Tibial nerve (tissue), 4 donors: Measurements from ENCODE around the gene PREX1. TPM values are rescaled to one million over a fixed set of nuclear protein-coding genes. Genes with fewer than 3 reads are reported as not detected.

Experiments
- DNase-seq, 2 donors: peaks; one replicate each; pipeline ENCODE4 v3.0.0-alpha.2; 2019; ENCODE audit warnings: low spot score in 2 of 2
- H3K27ac ChIP-seq, 4 donors: fragments of 200-600 bp; sonication (generic) in 3 of 4; one replicate each; pipeline ENCODE4 v1.5.1; 2017 to 2019; ENCODE audit warnings: mild to moderate bottlenecking in 1 of 4
- H3K27me3 ChIP-seq, 2 donors: fragments of 200-600 bp; sonication (generic) in 1 of 2; one replicate each; pipeline versions ENCODE4 v1.5.1 to v1.6.0; 2017 to 2019
- H3K36me3 ChIP-seq, 3 donors: fragments of 200-600 bp; sonication (generic); one replicate each; pipeline ENCODE4 v1.5.1; 2018 to 2019
- H3K4me1 ChIP-seq, 4 donors: fragments of 200-600 bp; sonication (generic) in 3 of 4; one replicate each; pipeline ENCODE4 v1.5.1; 2017 to 2019
- H3K4me3 ChIP-seq, 4 donors: fragments of 200-600 bp; sonication (generic) in 3 of 4; one replicate each; pipeline ENCODE4 v1.5.1; 2017 to 2019; ENCODE audit warnings: mild to moderate bottlenecking in 1 of 4, moderate library complexity in 1 of 4
- H3K9me3 ChIP-seq, 4 donors: fragments of 200-600 bp; sonication (generic) in 3 of 4; one replicate each; pipeline ENCODE4 v1.5.1; 2017 to 2019
- EP300 ChIP-seq, 2 donors: sonication (generic); formaldehyde crosslinking; IDR thresholded peaks; one replicate each; pipeline ENCODE4 v1.6.1; 2017; ENCODE audit warnings: antibody characterized with exemption in 2 of 2, mild to moderate bottlenecking in 1 of 2
- POLR2A ChIP-seq, 2 donors: fragments of 450-650 bp; IDR thresholded peaks; one replicate each; pipeline ENCODE4 v1.6.1; 2017; ENCODE audit warnings: antibody characterized with exemption in 2 of 2, mild to moderate bottlenecking in 2 of 2, moderate library complexity in 2 of 2
- WGBS, 2 donors: methylation state at CpG; one replicate each; pipeline ENCODE4 v1.1.5; 2018; 5-methylcytosine and 5-hydroxymethylcytosine counted together
- total RNA-seq, 4 donors: library from RNA; depleted of rRNA; stranded (reverse); fragments of >200 nt; gene quantifications; one replicate each; pipeline ENCODE4 v1.1.0, GENCODE V29; 2016
- TF ChIP-seq, protein P1 (sequence below), 5 experiments: fragments of 200-600 bp in 3 of 5; fragments of 450-650 bp in 2 of 5; sonication (generic) in 3 of 5; IDR thresholded peaks; one replicate each; pipeline ENCODE4 v1.5.1; 2016 to 2019; ENCODE audit warnings: antibody characterized with exemption in 5 of 5, mild to moderate bottlenecking in 3 of 5, moderate library complexity in 2 of 5

Gene PREX1
- total RNA-seq, 4 donors from 2014 or later: 30.1 to 50.7 (median 32.5) TPM

DNA sequence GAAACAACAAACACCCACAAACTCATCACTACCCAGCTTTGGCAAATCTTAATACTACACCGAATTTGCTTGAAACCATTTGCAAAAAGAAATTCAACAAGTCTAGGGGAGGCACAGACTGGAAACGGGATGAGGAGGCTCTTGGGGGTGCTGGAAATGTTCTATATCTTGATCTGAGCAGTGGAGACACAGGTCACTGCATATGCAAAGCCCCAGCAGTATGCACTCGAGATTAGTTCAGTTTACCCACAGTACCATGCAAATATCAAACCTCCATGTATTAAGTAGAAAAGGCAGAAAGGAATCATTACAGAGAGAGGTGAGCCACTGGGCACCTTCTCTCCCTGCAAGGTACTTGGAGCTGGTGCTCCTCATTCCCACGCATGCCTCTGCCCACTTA lies 75.9 kb downstream of the PREX1 start:
- no peak for DNase-seq
- Histone ChIP-seq H3K4me1 (peaks cover 0 to 28% (median 12%) of the 10 kb centered on the region in 4 donors), H3K36me3 (peaks cover 0 to 10% (median 0%) of the 10 kb centered on the region in 3 donors), H3K27me3 (no peaks in the 10 kb centered on the region), H3K9me3 (no peaks in the 10 kb centered on the region), H3K4me3 (no peak overlapping the region), H3K27ac (peak overlapping the region in 1 of 4 donors; percentile 36)
- TF ChIP-seq EP300 (IDR thresholded peaks at IDR 0.05): no peak
- no peak for TF ChIP-seq POLR2A (IDR thresholded peaks at IDR 0.05)
- TF ChIP-seq, protein P1, sequence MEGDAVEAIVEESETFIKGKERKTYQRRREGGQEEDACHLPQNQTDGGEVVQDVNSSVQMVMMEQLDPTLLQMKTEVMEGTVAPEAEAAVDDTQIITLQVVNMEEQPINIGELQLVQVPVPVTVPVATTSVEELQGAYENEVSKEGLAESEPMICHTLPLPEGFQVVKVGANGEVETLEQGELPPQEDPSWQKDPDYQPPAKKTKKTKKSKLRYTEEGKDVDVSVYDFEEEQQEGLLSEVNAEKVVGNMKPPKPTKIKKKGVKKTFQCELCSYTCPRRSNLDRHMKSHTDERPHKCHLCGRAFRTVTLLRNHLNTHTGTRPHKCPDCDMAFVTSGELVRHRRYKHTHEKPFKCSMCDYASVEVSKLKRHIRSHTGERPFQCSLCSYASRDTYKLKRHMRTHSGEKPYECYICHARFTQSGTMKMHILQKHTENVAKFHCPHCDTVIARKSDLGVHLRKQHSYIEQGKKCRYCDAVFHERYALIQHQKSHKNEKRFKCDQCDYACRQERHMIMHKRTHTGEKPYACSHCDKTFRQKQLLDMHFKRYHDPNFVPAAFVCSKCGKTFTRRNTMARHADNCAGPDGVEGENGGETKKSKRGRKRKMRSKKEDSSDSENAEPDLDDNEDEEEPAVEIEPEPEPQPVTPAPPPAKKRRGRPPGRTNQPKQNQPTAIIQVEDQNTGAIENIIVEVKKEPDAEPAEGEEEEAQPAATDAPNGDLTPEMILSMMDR (IDR thresholded peaks at IDR 0.05): no peak
- 50 to 55% methylated on average over 4 of the region's 4 CpGs for WGBS, 2 donors

DNA sequence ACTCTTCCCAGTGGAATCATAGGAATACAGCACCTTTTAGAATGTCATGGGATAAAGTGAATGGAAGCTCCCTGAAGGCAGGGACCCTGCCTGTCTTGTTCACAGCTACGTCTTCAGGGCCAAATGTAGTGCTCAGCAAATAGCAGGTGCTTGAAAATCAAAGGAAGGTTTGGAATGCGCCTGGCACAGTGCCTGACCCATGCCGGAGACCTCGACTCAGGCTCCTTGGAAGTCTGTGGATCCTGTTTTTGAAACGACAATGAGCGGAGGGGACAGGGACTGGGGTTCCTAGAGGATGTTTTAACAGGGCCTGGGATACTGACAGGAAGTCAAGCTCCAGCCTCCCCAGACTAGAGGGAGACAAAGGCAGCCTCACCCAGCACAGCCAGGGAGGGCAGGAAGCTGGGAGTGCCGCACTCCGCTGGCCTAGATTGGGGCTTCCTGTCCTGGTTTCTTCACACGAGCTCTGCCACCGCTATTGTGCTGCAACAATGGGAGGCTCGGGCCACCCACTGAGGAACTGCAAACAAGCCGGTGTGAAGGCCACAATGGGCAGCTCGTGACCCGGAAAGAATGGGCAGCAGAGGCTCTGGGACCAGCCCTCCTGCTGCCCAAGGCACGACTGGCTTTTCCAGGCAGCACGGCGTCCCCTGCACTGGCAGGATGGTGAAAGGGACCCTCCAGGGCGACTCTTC lies 76.7 kb downstream of the PREX1 start:
- WGBS, 2 donors: 41% methylated on average over 16 to 18 of the region's 18 CpGs
- H3K4me3 ChIP-seq: no peak overlapping the region
- no peak for DNase-seq
- no peaks in the 10 kb centered on the region for H3K9me3 ChIP-seq
- TF ChIP-seq, protein P1 (IDR thresholded peaks at IDR 0.05): no peak
- TF ChIP-seq POLR2A (IDR thresholded peaks at IDR 0.05) (no peak), EP300 (IDR thresholded peaks at IDR 0.05) (no peak)
- peaks cover 0 to 10% (median 0%) of the 10 kb centered on the region in 3 donors for H3K36me3 ChIP-seq
- H3K27ac ChIP-seq: peak overlapping the region in 3 of 4 donors; percentile 26 to 62 (median 36)
- peaks cover 0 to 29% (median 12%) of the 10 kb centered on the region in 4 donors for H3K4me1 ChIP-seq
- H3K27me3 ChIP-seq: no peaks in the 10 kb centered on the region

DNA sequence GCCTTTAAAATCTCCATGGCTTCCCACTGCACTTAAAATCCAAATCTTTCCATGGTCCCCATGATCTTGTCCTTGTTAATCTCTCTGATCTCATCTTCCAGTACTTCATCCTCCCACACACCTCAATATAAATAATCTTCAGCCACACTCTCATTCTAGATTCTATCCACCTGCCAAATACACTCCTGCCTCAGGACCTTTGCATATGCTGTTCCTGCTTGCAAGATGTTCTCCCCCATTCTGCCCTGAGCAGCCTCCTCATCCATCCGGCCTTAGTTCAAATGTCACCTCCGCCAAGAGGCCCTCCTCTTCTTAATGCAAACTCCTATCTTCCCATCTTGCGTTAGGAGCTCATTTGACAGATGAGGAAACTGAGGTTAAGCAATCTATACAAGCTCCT lies 77.4 kb downstream of the PREX1 start:
- Histone ChIP-seq H3K9me3 (no peaks in the 10 kb centered on the region), H3K27ac (peak overlapping the region in 1 of 4 donors; percentile 26), H3K36me3 (peaks cover 0 to 3% (median 0%) of the 10 kb centered on the region in 3 donors), H3K4me1 (peaks cover 0 to 31% (median 12%) of the 10 kb centered on the region in 4 donors), H3K27me3 (no peaks in the 10 kb centered on the region), H3K4me3 (no peak overlapping the region)
- no peak for TF ChIP-seq POLR2A (IDR thresholded peaks at IDR 0.05)
- TF ChIP-seq, protein P1 (IDR thresholded peaks at IDR 0.05): no peak
- no peak for TF ChIP-seq EP300 (IDR thresholded peaks at IDR 0.05)
- 96 to 100% methylated on average over 3 of the region's 3 CpGs for WGBS, 2 donors
- DNase-seq: no peak

DNA sequence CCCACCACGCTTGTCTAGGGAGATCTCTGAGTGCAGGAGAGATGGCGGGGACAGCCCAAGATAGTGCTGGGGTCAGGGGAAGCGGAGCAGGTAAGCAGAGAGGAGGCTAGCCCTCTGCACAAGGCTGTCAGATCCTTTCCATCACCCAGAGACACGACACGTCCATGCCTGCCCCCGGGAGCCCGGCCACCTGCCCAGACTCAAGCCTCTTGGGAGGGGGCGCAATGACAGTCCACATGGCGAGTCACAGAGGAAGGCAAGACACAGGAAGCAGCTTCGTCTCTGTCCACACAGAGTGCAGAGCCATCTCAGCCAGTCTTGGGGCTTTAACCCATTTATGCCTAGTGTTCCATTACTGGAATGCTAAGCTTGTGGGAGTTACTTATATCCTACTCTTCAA lies 78.4 kb downstream of the PREX1 start:
- H3K27me3 ChIP-seq: no peaks in the 10 kb centered on the region
- TF ChIP-seq POLR2A (IDR thresholded peaks at IDR 0.05): no peak
- no peak for TF ChIP-seq EP300 (IDR thresholded peaks at IDR 0.05)
- H3K9me3 ChIP-seq: no peaks in the 10 kb centered on the region
- no peak overlapping the region for H3K4me3 ChIP-seq
- H3K27ac ChIP-seq: no peak overlapping the region
- 86 to 88% methylated on average over 10 of the region's 10 CpGs for WGBS, 2 donors
- DNase-seq: no peak
- peaks cover 0 to 31% (median 12%) of the 10 kb centered on the region in 4 donors for H3K4me1 ChIP-seq
- H3K36me3 ChIP-seq: peaks cover 0 to 5% (median 0%) of the 10 kb centered on the region in 3 donors

DNA sequence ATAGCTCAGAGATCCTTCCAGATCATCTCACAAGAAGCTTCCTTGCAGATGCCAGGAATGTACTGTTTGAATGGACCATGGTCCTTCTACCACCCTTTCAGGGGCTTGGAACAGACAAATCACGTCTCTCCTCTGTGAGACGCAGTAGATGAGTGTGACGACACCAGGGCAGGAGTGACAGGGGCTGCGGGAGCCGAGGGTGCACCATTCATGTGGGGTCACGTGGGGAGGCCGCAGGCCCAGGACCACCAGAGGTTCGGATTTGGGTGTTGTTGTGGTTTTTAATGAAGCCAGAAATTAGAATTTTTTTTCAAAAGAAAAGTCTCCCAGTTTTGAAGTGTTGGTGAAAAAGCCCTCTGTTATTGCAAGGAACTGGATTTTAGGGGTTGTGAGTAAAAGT lies 79.2 kb downstream of the PREX1 start:
- 70 to 88% methylated on average over 8 of the region's 8 CpGs for WGBS, 2 donors
- DNase-seq: no peak
- H3K4me1 ChIP-seq: peaks cover 0 to 31% (median 12%) of the 10 kb centered on the region in 4 donors
- peaks cover 0 to 13% (median under 1%) of the 10 kb centered on the region in 3 donors for H3K36me3 ChIP-seq
- no peak overlapping the region for H3K27ac ChIP-seq
- no peaks in the 10 kb centered on the region for H3K9me3 ChIP-seq
- no peaks in the 10 kb centered on the region for H3K27me3 ChIP-seq
- no peak for TF ChIP-seq POLR2A (IDR thresholded peaks at IDR 0.05)
- no peak for TF ChIP-seq EP300 (IDR thresholded peaks at IDR 0.05)
- TF ChIP-seq, protein P1 (IDR thresholded peaks at IDR 0.05): no peak
- H3K4me3 ChIP-seq: no peak overlapping the region
